AG04450 (cell line): ENCODE results near the gene APOO. TPM values are rescaled to one million over a fixed set of nuclear protein-coding genes. Genes with fewer than 3 reads are reported as not detected.

Experiments used
- CTCF ChIA-PET: fragments of 300-600, 350-600 bp; formaldehyde crosslinking; extraction: SDS; loops from one replicate; lab custom pipeline; 2022; ENCODE audit warnings: antibody characterized with exemption, inconsistent platforms; lab: Charles Lee
- POLR2A ChIA-PET: fragments of 350-600 bp; formaldehyde crosslinking; extraction: SDS; loops from one replicate; lab custom pipeline; 2021; ENCODE audit warnings: antibody characterized with exemption, inconsistent platforms; lab: Yijun Ruan, JAX
- DNase-seq: peaks from one replicate; pipeline ENCODE4 v3.0.0-alpha.2; 2011; ENCODE audit warnings: low read depth, low spot score
- H3K27ac ChIP-seq: one replicate; pipeline ENCODE4 v1.5.1; 2012; ENCODE audit warnings: low read depth, low read length, control low read depth
- H3K27me3 ChIP-seq: one replicate; pipeline ENCODE4 v1.6.0; 2012; ENCODE audit warnings: low read length; ENCODE audit not compliant: control insufficient read depth, insufficient read depth
- H3K4me3 ChIP-seq: 2 replicates; pipeline ENCODE4 v1.5.1; 2011; ENCODE audit warnings: mild to moderate bottlenecking, low read depth, low read length, control low read depth
- H3K9me3 ChIP-seq: 2 replicates; pipeline ENCODE4 v1.5.1; 2012; ENCODE audit warnings: low read length; ENCODE audit not compliant: control insufficient read depth, insufficient read depth
- CTCF ChIP-seq: IDR thresholded peaks from 2 replicates; pipeline ENCODE4 v1.5.1; 2011; ENCODE audit warnings: low read depth, low read length, control low read depth, inconsistent platforms
- polyA minus RNA-seq: library from RNA; depleted of rRNA, polyadenylated mRNA; stranded (reverse); fragments of >200 nt; gene quantifications from 2 replicates; pipeline ENCODE4 v1.2.3, GENCODE V29; 2011; rRNA and poly(A)+ RNA removed
- polyA plus RNA-seq: library from polyadenylated mRNA; depleted of rRNA; stranded (reverse); fragments of >200 nt; gene quantifications from 2 replicates; pipeline ENCODE4 v1.2.3, GENCODE V29; 2011; rRNA removed

APOO gene
- polyA plus RNA-seq: 14.8 and 16.3 TPM in 2 replicates
- 3.0 and 4.2 TPM in 2 replicates for polyA minus RNA-seq

- Histone ChIP-seq H3K27ac (peak within 1 kb of the TSS; percentile 52), H3K4me3 (peak within 1 kb of the TSS; percentile 68), H3K9me3 (no peaks in the 10 kb centered on the region; the same call in 1 of the 2 replicates), H3K27me3 (no peaks in the 10 kb centered on the region)
- peak; percentile 67 for TF ChIP-seq CTCF
- DNase-seq: peak; percentile 77
- CTCF ChIA-PET: interaction anchor here (0.7 to 3.1 kb wide), 7 partner anchors 17 to 335 kb away, joined by 3 to 15 read pairs (median 4); partner anchors contain the start of gene EIF2S3
- POLR2A ChIA-PET: interaction anchor here (0.7 to 2.4 kb wide), 4 partner anchors 123 to 146 kb away, joined by 3 to 6 read pairs (median 4); partner anchors contain the start of gene SAT1
Measured at GRCh38 chrX:23907498-23908218, at the start of gene APOO, which contains the start of gene CXorf58. APOO (minus strand) TSS chrX:23907938; CDS start chrX:23907702, 236 bp downstream. CXorf58 (plus strand) TSS chrX:23908006; CDS start chrX:23910303, 2,297 bp downstream.

- Histone ChIP-seq H3K27ac (no peak overlapping the region), H3K4me3 (no peak overlapping the region), H3K27me3 (no peaks in the 10 kb centered on the region), H3K9me3 (no peaks in the 10 kb centered on the region)
- POLR2A ChIA-PET: no interaction called here
- CTCF ChIA-PET: no interaction called here
- DNase-seq: no peak
- no peak for TF ChIP-seq CTCF
Measured at GRCh38 chrX:23954396-23954795, 46.7 kb upstream of the APOO start.

- no peak for DNase-seq
- Histone ChIP-seq H3K27ac (no peak overlapping the region), H3K27me3 (no peaks in the 10 kb centered on the region), H3K4me3 (no peak overlapping the region), H3K9me3 (no peaks in the 10 kb centered on the region)
- no peak for TF ChIP-seq CTCF
- ChIA-PET POLR2A (no interaction called here), CTCF (no interaction called here)
Measured at GRCh38 chrX:23953908-23954269, 46.2 kb upstream of the APOO start.

- CTCF ChIA-PET: no interaction called here
- no peak for TF ChIP-seq CTCF
- Histone ChIP-seq H3K9me3 (no peaks in the 10 kb centered on the region), H3K27me3 (no peaks in the 10 kb centered on the region), H3K27ac (no peak overlapping the region), H3K4me3 (no peak overlapping the region)
- DNase-seq: no peak
- POLR2A ChIA-PET: no interaction called here
Measured at GRCh38 chrX:23952984-23953907, 45.5 kb upstream of the APOO start.
